T-helper 1 cell (primary cell): Measurements from ENCODE around the gene COPG1.
"Not testable (repeated sequence)": the region's sequence is repeated elsewhere in the genome, so short reads cannot be mapped to it uniquely, and the experiment has no call there.

Experiments
- DNase-seq, 5 donors: peaks; one replicate each; pipeline ENCODE4 v3.0.0-alpha.2; 2012 to 2020
- total RNA-seq, 4 donors: gene quantifications; one replicate each; lab custom pipeline; 2026; lab: John Stamatoyannopoulos, UW

Gene COPG1, protein sequence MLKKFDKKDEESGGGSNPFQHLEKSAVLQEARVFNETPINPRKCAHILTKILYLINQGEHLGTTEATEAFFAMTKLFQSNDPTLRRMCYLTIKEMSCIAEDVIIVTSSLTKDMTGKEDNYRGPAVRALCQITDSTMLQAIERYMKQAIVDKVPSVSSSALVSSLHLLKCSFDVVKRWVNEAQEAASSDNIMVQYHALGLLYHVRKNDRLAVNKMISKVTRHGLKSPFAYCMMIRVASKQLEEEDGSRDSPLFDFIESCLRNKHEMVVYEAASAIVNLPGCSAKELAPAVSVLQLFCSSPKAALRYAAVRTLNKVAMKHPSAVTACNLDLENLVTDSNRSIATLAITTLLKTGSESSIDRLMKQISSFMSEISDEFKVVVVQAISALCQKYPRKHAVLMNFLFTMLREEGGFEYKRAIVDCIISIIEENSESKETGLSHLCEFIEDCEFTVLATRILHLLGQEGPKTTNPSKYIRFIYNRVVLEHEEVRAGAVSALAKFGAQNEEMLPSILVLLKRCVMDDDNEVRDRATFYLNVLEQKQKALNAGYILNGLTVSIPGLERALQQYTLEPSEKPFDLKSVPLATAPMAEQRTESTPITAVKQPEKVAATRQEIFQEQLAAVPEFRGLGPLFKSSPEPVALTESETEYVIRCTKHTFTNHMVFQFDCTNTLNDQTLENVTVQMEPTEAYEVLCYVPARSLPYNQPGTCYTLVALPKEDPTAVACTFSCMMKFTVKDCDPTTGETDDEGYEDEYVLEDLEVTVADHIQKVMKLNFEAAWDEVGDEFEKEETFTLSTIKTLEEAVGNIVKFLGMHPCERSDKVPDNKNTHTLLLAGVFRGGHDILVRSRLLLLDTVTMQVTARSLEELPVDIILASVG
- 57.5 to 110 (median 92.9) reads per million in 4 donors for total RNA-seq

DNA sequence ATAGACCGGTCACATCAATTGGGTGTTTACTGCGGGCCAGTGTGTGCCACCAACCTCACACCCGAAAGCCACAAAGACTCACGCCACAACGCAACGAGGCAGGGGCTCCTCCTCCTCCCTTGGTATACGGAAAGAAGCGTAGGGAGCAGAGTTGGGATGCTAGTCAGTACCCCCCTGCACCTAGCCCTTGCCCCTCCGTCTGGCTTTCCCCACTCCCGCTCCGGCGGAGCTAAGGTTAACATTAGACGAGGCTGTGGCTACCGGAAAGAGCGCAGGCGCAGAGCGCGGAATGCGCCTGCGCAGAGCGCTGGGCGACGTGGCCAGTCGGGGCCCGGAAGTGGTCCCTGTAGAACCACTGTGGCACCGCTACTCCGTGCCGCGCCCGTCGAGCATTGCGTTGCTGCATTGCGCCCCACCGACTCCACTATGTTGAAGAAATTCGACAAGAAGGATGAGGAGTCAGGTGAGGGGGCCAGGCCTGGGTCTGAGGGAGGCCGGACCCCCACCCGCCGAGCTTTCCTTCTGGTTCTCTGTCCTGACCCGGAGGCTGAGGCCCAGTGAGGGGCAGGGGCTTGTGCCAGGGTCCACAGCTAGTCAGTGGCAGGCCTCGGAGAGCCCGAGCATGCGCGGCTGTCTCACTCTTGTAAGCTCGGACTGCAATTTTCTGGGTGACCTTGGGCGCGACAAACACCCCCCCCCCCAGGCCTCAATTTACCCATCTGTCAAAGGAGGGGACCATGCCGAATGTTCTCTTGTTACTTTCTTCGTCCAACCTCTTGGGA is at the start of gene COPG1:
TSS of gene COPG1 (plus strand) at position 323 of the 782 bp plus-strand sequence. CDS start at position 427, 104 bp downstream.
- DNase-seq = peak; percentile 73 to 95 (median 79)

DNA sequence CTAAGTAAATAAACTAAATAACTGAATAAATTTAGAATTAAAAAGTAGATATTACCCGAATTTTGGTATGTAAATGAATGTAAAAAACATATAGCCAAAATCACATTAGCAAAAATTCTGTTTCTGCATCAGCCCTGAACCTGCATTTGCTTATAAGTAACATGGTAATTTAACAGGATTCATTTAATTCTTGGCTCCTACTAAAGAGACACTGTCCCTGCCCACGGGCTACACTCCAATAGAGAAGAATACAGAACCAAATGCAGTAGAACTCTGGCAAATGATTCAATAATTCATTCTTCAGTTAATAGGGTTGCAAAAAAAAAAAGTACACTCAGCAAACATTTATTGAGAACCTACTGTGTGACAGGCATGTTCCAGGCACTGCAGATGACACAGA is 44.9 kb upstream of the COPG1 start:
- DNase-seq = no peak

DNA sequence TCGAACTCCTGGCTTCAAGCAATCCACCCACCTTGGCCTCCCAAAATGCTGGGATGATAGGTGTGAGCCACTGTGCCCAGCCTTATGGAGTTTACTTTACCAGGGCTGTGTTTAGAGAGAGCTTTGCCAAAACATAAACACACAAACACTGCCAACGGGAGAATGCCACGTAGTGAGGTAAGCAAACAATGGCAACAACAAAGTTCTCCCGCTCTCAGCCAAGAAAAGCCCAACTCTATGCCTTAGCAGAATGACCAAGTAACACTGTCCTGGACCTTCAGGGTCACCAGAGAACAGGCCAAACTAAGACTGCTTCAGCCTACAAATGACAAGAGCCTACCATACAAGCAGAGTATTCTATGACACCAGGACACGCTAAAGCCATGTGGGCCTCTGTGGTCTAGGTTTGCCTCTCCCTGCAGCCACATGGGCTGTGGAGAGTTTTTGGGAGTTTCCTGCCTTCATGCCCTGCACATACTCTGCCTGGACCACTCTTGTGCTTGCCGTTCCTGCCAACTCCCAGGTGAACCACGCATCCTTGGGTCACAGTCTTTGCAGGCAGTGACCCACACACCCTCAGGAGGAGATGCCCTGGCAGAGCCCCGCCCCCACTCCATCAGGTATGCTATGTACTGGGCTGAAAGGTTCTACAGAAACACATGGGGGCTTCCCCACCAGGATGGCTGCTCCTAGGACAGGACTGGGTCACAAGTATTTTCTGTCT is 44.1 kb upstream of the COPG1 start:
- no peak for DNase-seq

DNA sequence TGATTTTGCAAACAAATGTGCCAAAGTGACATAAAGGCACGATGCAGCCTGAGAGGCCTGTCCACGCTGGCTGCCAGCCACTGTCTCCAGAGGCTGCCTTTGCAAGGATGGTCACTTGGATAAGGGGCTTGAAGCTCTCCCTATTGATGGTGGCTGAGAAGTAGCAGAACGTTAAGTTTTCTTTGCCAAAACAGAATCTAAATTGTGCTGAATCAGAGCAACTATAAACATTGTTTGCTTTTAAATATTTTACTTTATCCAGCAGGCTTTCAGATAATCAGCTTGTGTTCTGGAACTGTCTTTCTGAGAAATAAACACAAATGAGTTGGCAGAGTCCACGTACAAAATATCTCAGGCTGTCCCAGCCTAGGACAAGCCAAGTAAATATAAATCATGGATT is 41.9 kb upstream of the COPG1 start:
- DNase-seq = no peak

DNA sequence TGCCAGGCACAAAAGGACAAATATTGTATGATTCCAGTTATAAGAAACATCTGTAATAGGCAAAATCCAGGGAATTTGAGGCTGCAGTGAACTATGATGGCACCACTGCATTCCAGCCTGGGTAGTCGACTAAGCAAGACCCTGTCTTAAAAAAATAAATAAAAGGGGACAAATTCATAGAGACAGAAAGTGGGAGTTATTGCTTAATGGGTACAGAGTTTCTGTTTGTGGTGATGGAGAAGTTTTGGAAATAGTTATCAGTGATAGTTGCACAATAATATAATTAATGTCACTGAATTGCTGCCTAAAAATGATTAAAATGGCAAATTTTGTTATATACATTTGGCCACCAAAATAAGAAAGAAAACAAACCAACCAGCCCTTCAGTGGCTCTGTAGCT is 38.1 kb upstream of the COPG1 start:
- DNase-seq = no peak

DNA sequence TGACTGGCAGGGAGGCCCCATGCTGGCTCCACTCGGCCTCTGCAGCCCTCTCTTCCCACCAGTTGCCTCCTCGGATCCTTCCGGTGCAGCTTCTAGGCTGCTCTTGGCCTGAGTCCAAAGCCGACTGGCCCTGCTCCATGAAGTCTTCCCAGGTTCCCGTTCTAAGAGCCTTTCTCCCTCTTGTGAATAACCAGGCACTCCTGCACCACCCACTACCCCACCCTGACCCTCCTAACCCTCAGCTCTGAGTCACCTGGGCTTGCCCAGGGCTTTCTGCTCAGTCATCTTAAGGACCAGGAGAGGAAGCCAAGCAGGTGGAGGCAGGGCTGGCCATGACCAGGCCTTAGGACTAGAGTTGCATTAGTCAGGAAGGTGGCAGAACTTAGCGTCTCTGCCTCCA is 37.6 kb upstream of the COPG1 start:
- no peak for DNase-seq

DNA sequence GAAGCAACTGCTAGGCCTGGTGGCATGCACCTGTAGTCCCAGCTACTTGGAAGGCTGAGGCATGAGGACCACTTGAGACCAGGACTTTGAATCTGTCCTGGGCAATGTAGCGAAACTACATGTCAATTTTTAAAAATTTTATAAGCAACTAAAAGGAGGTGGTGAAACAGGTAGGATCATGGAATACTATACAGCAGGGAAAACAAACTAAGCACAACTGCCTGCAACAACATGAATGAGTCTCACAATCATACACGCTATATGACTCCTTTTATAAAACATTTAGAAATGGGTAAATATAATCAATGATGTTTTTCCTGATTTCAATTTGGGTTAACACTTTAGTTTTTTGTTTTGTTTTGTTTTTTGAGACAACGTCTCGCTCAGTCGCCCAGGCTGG is 36.2 kb upstream of the COPG1 start:
- DNase-seq = no peak

DNA sequence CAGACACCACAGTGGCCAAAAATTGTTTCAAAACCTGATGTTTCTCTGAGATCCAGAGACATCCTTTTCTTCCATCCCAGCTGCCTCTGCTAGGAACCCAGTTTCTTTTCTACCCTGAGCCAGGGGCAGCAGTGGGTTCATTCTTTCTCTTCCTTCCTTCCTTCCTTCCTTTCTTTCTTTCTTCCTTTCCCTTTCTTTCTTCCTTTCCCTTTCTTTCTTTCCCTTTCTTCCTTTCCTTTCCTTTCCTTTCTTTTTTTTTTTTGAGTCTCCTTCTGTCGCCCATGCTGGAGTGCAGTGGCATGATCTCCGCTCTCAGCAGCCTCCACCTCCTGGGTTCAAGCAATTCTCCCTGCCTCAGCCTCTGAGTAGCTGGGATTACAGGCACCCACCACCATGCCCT is 30.7 kb upstream of the COPG1 start:
- DNase-seq = no peak

DNA sequence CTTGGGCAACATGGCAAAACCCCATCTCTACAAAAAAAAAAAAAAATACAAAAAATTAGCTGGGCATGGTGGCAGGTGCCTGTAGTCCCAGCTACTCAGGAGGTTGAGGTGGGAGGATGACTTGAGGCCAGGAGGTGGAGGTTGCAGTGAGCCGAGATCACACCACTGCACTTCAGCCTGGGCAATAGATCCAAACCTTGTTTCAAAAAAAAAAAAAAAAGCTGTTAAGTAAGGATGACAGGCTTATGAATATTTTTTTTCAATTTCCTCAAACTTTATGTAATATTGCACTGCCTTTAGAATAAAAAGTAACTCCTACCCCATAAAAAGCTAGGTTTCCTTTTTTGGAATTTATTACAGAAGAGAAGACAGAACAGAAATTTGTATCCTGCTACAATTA is 25.0 kb upstream of the COPG1 start:
- DNase-seq = not testable (repeated sequence)

DNA sequence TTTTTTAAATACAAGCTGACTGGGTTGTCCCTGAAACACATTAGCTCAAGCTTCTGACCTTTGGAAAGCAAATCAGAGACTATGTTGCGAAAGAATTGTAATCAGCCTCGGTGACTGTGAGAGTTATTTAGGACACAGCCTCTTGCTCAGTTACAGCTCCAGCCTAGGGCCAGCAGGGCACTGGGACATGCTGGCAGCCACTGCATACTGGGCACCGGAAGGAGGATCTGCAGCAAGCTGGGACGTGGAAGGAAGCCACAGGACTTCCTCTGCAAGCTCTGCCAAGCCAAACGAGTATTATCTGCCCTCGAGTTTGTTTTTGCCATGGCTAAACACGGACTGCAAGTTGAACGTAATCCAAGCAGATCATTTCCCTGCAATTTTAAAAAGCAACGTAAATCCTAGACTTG is 24.4 kb upstream of the COPG1 start:
- peak in 1 of 5 donors; percentile 41 for DNase-seq

DNA sequence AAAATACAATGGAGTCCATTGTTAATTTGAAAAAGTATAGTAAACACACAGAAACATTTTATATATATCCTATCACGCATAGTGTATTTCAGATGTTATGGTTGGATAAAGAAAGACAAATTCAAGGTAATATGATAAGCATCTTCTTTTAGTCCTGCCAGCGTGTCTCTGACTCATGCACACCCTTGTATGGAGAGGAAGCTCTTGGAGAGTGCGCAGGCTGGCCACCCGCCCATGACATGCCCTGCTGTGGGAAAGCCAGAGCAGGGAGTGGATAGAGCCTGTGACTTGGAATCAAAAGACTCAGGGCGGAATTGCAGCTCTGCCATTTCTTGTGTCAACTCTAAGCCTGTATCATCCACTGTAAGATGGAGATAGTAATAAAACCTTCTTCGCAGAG is 23.0 kb upstream of the COPG1 start:
- DNase-seq = no peak

DNA sequence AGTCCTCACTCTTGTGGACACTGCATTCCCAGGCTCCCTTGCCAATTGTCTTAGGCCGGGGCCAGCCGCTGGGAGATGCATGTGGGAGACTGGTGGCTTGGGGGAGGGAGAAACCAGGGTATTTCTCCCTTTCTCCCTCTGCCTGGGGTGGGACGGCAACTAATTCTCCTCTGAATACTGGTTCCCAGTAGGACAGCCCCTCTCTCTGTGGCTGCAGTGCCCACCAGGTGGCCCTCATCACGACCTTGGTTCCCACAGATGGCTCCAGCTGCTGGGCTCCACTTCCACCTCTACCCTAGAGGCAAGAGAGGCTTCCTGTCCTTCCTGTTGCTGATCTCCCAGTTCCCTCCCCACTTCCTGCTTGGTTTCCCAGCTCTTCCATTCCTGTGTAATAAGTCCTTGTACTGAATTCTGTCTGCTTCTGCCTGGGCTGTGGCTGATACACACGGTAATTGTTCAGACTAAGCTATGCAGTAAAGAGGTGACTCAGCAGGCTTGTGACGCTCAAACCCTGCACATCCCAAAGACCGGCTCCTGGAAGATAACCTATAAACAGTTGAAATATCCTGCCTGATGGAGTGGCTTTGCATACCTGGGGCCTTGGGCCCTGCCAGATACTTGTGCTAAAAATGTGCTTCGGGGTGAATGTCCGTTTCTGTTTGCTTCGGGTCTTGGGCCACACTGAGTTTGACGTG is 20.4 kb upstream of the COPG1 start:
- DNase-seq = no peak

DNA sequence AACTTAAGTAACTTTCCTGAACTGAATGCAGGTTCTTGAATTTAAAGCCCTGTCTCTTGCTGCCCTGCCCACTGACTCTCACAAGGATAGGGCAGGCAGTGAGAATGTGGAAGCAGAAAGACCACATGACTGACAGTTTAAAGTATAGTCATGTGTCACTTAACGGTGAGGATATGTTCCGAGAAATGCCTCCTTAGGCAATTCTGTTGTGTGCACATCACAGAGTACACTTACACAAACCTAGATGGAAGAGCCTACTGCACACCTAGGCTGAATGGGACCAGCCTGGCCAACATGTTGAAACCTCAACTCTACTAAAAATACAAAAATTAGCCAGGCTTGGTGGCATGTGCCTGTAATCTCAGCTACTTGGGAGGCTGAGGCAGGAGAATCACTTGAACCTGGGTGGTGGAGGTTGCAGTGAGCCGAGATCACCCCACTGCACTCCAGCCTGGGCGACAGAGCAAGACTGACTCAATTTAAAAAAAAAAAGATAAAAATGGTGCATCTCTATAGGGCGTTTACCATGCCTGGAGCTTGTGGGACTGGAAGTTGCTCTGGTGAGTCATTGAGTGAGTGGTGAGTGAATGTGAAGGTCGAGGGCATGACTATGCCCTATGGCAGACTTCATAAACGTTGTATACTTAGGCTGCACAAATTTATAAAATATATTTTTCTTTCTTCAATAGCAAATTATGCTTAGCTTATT is 18.9 kb upstream of the COPG1 start:
- DNase-seq = peak in 1 of 5 donors; percentile 82

DNA sequence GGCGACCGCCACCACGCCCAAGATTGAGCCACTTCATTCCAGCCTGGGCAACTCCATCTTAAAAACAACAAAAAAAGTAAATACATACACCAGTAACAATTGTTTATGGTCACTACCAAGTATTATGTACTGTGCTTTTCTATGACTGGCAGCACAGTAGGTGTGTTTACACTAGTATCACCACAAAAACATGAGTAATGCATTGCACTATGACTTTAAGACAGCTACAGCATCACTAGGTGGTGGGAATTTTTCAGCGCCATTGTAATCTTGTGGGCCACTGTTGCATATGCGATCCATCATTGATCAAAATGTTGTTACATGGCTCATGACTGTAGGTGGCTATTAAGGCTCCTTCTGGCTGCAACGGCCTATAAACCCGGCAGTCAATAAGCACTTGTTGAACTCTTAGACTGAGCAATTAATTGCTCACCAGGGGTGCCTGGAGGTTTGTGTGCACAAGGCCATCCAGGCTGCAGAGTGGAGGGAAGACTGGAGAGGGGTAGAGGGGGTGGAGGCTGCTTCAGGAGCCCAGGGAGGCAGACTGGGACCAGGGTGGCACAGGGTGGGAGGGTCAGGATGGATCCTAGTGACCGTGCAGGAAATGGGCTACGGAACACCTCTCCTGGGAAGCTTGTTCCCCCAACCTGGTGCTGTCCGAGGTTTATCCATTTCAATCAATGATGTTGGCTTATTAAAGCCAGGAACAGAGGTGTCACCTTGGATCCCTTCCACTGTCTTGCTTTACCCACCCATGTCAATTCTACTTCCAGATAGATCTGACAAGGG is 17.9 kb upstream of the COPG1 start:
- DNase-seq = no peak

DNA sequence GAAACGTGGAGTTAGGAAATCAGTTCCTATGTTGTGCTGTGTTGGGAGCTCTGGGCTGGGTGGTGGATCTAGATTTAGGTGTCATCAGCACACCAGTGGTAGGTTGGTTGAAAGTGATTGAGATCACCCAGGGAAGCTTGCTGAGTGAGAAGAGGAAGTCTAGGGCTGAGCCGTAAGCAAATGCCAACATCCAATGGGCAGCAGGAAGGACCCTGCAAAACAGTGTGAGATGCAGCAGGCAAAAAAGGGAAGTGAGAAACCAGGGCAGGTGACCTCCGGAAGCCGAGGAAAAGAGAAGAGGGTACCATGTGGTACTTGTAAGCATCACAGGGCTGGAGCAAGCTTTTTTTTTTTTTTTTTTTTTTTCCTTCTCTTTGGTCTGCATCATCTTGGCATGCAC is 15.9 kb upstream of the COPG1 start:
- DNase-seq = peak in 1 of 5 donors; percentile 47

DNA sequence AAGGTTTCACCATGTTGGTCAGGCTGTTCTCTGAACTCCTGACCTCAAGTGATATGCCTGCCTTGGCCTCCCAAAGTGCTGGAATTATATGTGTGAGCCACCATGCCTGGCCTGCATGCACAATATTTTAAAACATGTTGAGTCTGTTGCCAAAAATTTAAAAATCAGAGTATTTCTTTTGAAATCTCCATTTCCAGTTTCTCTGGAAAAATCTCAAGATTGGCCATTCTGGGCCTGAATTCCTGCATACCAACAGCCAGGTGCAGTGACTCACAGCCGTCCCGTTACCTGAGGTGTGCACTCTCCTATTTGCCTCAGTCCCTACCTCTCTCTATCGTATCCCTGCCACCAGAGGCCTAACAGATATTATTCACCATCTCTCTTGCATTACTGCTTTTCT is 15.0 kb upstream of the COPG1 start:
- no peak for DNase-seq

DNA sequence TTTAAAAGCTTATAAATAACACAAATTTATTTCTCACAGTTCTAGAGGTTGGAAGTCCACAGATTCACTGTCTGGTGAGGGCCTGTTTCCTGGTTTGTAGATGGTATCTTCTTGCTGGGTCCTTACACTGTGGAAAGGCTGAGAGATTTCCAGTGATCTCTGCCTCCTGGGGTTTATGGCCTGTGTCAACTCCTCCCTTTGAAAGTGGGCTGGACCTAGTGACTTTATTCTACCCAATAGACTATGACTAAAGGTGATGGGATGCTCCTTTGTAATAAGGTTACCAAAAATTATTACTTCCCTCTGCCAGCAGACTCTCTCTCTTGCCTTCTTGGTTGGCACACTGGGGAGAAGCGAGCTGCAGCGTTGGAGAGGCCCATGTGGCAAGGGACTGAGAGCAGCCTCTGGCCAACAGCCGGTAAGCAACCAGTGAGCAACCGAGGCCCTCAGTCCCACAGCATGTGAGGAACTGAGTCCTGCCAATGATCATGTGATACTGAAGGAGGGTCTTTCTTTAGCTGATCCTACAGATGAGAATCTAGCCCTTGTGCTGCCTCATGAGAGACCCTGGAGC is 14.0 kb upstream of the COPG1 start:
- no peak for DNase-seq

DNA sequence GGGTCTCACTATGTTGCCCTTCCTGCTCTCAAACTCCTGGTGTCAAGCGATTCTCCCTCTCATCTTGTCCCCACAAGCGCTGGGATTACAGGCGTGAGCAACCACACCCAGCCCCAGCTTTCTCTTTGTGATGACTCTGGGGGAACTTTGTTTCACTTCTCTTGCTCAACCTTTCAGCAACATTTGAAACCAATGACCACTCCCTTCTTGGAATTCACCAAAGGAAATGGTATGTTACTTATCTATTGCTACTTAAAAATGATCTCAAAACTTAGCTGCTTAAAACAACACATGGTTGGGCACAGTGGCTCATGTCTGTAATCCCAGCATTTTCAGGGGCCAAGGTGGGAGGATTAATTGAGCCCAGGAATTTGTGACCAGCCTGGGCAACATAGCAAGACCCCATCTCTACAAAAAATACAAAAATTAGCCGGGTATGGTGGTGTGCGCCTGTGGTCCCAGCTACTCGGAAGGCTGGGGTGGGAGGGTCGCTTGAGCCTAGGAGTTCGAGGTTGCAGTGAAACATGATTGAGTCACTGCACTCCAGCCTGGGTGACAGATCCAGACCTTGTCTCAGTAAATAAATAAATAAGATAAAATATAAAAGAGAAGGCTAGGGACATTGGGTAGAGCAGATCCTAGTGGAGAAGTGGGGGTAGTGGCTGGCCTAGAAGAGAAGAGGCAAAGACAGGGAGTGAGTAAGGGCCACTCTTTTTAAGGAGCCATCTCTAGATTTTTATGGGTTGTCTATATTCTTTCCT is 10.3 kb upstream of the COPG1 start:
- DNase-seq = peak in 1 of 5 donors; percentile 89

DNA sequence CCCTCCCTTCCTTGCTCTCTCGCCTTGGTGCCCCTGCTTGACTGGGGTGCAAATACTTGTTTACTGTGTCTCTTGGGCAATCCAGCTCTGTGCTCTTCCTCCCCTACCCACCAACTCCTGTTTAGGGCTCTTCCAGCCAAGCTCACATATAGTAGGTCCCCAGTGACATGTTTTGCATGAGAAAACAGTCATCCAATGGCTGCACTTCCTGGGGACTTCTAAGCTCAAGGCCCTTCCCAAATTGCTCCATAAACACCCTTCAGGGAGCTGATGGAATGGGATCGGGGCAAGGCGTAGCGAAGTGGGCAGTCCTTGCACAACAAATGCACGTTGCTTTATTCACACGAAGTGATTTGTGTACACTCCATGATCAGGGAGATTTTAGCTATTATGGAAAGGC is 9.4 kb upstream of the COPG1 start:
- DNase-seq = no peak
